Endothelial cell (in vitro differentiated cells): Measurements from ENCODE around the gene CNPPD1. TPM values are rescaled to one million over a fixed set of nuclear protein-coding genes. Genes with fewer than 3 reads are reported as not detected.

ENCODE experiments used
- DNase-seq: peaks from one replicate; pipeline ENCODE4 v3.0.0; 2021; ENCODE audit warnings: low spot score
- H3K27ac Mint-ChIP-seq: one replicate; pipeline ENCODE4 v1.8.0; 2021; ENCODE audit warnings: mixed read lengths, inconsistent platforms; ENCODE audit not compliant: unreplicated experiment
- H3K27me3 Mint-ChIP-seq: one replicate; pipeline ENCODE4 v1.8.0; 2021; ENCODE audit warnings: mild to moderate bottlenecking, moderate library complexity, mixed read lengths, inconsistent platforms; ENCODE audit not compliant: unreplicated experiment
- H3K36me3 Mint-ChIP-seq: one replicate; pipeline ENCODE4 v1.8.0; 2021; ENCODE audit warnings: mild to moderate bottlenecking, low read depth, mixed read lengths, inconsistent platforms; ENCODE audit not compliant: unreplicated experiment
- H3K4me1 Mint-ChIP-seq: one replicate; pipeline ENCODE4 v1.8.0; 2021; ENCODE audit warnings: mild to moderate bottlenecking, mixed read lengths, inconsistent platforms; ENCODE audit not compliant: unreplicated experiment
- H3K4me3 Mint-ChIP-seq: one replicate; pipeline ENCODE4 v1.8.0; 2021; ENCODE audit warnings: mild to moderate bottlenecking, mixed read lengths, inconsistent platforms; ENCODE audit not compliant: unreplicated experiment
- H3K9me3 Mint-ChIP-seq: one replicate; pipeline ENCODE4 v1.8.0; 2021; ENCODE audit warnings: mixed read lengths, inconsistent platforms; ENCODE audit not compliant: unreplicated experiment
- CTCF ChIP-seq: fragments of 200-600 bp; sonication (generic); IDR thresholded peaks from one replicate; pipeline ENCODE4 v1.5.0; 2021; ENCODE audit warnings: antibody characterized with exemption; ENCODE audit not compliant: unreplicated experiment
- total RNA-seq: library from RNA; stranded (reverse); fragmentation: NEBNext Ultra II Directional; extraction: Animal tissue kit (Norgen Biotek cat#: 25700); gene quantifications from one replicate; pipeline ENCODE4 v1.2.1, GENCODE V29; 2021; ENCODE audit not compliant: unreplicated experiment

CNPPD1 gene
- total RNA-seq, 1 donor from 2014 or later, result 47.1 TPM

GRCh38 chr2:219182331-219183150 lies 5.8 kb upstream of the CNPPD1 start:
- TF ChIP-seq CTCF, result no peak
- Mint-ChIP-seq H3K27ac (peak overlapping the region; percentile 57), H3K4me1 (peaks cover 28% of the 10 kb centered on the region), H3K36me3 (peaks cover 37% of the 10 kb centered on the region), H3K9me3 (no peaks in the 10 kb centered on the region), H3K27me3 (peaks cover 15% of the 10 kb centered on the region), H3K4me3 (peak overlapping the region; percentile 77)
- peak; percentile 18 for DNase-seq

GRCh38 chr2:219181531-219181930 lies 4.8 kb upstream of the CNPPD1 start:
- Mint-ChIP-seq H3K27ac (peak overlapping the region; percentile 65), H3K9me3 (no peaks in the 10 kb centered on the region), H3K4me1 (peaks cover 29% of the 10 kb centered on the region), H3K4me3 (no peak overlapping the region), H3K27me3 (peaks cover 17% of the 10 kb centered on the region), H3K36me3 (peaks cover 41% of the 10 kb centered on the region)
- no peak for TF ChIP-seq CTCF
- no peak for DNase-seq

GRCh38 chr2:219180961-219181360 lies 4.2 kb upstream of the CNPPD1 start:
- peaks cover 18% of the 10 kb centered on the region for H3K27me3 Mint-ChIP-seq
- no peaks in the 10 kb centered on the region for H3K9me3 Mint-ChIP-seq
- peaks cover 30% of the 10 kb centered on the region for H3K4me1 Mint-ChIP-seq
- no peak for DNase-seq
- no peak overlapping the region for H3K4me3 Mint-ChIP-seq
- peak overlapping the region; percentile 65 for H3K27ac Mint-ChIP-seq
- H3K36me3 Mint-ChIP-seq, result peaks cover 42% of the 10 kb centered on the region
- TF ChIP-seq CTCF, result no peak

- Mint-ChIP-seq H3K4me3 (peak overlapping the region; percentile 94), H3K4me1 (peaks cover 41% of the 10 kb centered on the region), H3K9me3 (no peaks in the 10 kb centered on the region), H3K36me3 (peaks cover 49% of the 10 kb centered on the region), H3K27ac (peak overlapping the region; percentile 87), H3K27me3 (peaks cover 19% of the 10 kb centered on the region)
- no peak for DNase-seq
- TF ChIP-seq CTCF, result no peak
Measured at GRCh38 chr2:219179601-219180465, 3.1 kb upstream of the CNPPD1 start.
